SK-N-SH (cell line): ENCODE measurements around the gene KRABD2.

ENCODE experiments used
- CTCF ChIA-PET: fragments of 300-600, 350-600 bp; formaldehyde crosslinking; extraction: SDS; loops from one replicate; lab custom pipeline; 2021; lab: Yijun Ruan, JAX
- POLR2A ChIA-PET: fragments of 350-600 bp; sonication (Branson Sonifier 250); formaldehyde crosslinking; extraction: SDS; loops from one replicate; lab custom pipeline; 2020; ENCODE audit warnings: antibody characterized with exemption, inconsistent platforms; lab: Yijun Ruan, JAX
- DNase-seq: peaks from one replicate; pipeline ENCODE4 v3.0.0; 2012
- H2AFZ ChIP-seq: fragments of 200-600 bp; sonication (generic); 2 replicates; pipeline ENCODE4 v1.8.1; 2016; ENCODE audit warnings: antibody characterized with exemption, mild to moderate bottlenecking, low read depth
- H3F3A ChIP-seq: fragments of 200-600 bp; sonication (generic); replicated peaks from 2 replicates; pipeline ENCODE3; 2016; ENCODE audit warnings: antibody characterized with exemption, mild to moderate bottlenecking; ENCODE audit not compliant: insufficient read depth
- H3K27ac ChIP-seq, 2 experiments: fragments of 200-500 bp in 1 of 2; fragments of 200-600 bp in 1 of 2; sonication (Bioruptor generic) in 1 of 2; sonication (generic), shearing (Covaris generic) in 1 of 2; 2 replicates each; pipeline versions ENCODE4 v1.5.1 to v1.6.1; 2014 to 2016; ENCODE audit warnings: low read depth in 2 of 2, inconsistent platforms in 1 of 2, low read length in 1 of 2, mild to moderate bottlenecking in 1 of 2, mixed read lengths in 1 of 2
- H3K27me3 ChIP-seq: fragments of 200-600 bp; sonication (generic), shearing (Covaris generic); 2 replicates; pipeline ENCODE4 v1.6.1; 2016; ENCODE audit warnings: mixed run types; ENCODE audit not compliant: insufficient read depth
- H3K36me3 ChIP-seq, 2 experiments: fragments of 200-500 bp in 1 of 2; fragments of 200-600 bp in 1 of 2; sonication (Bioruptor generic) in 1 of 2; sonication (generic) in 1 of 2; replicated peaks in 1 of 2; 2 replicates each; pipeline versions ENCODE3 to v1.5.1; 2014 to 2016; ENCODE audit warnings: low read length in 1 of 2, mild to moderate bottlenecking in 1 of 2; ENCODE audit not compliant: insufficient read depth in 2 of 2, control insufficient read depth in 1 of 2
- H3K4me1 ChIP-seq, 2 experiments: fragments of 200-500 bp in 1 of 2; fragments of 200-600 bp in 1 of 2; sonication (Bioruptor generic) in 1 of 2; sonication (generic), shearing (Covaris generic) in 1 of 2; 2 replicates each; pipeline versions ENCODE4 v1.5.1 to v1.6.1; 2014 to 2016; ENCODE audit warnings: low read depth in 1 of 2, low read length in 1 of 2, mixed run types in 1 of 2; ENCODE audit not compliant: insufficient read depth in 2 of 2, control insufficient read depth in 1 of 2
- H3K4me2 ChIP-seq: fragments of 200-600 bp; sonication (generic), shearing (Covaris generic); 2 replicates; pipeline ENCODE4 v1.6.1; 2017; ENCODE audit warnings: mixed run types
- H3K4me3 ChIP-seq, 2 experiments: fragments of 200-500 bp in 1 of 2; fragments of 200-600 bp in 1 of 2; sonication (Bioruptor generic) in 1 of 2; sonication (generic), shearing (Covaris generic) in 1 of 2; 2 replicates each; pipeline versions ENCODE4 v1.5.1 to v1.8.1; 2014 to 2016; ENCODE audit warnings: low read depth in 2 of 2, inconsistent platforms in 1 of 2, low read length in 1 of 2, mild to moderate bottlenecking in 1 of 2, mixed read lengths in 1 of 2, moderate library complexity in 1 of 2
- H3K79me2 ChIP-seq: fragments of 200-600 bp; sonication (generic); 2 replicates; pipeline ENCODE4 v1.8.1; 2017; ENCODE audit warnings: mild to moderate bottlenecking; ENCODE audit not compliant: insufficient read depth
- H3K9ac ChIP-seq: fragments of 200-600 bp; sonication (generic); 2 replicates; pipeline ENCODE4 v1.6.1; 2017; ENCODE audit warnings: mixed run types
- H3K9me2 ChIP-seq: fragments of 200-600 bp; sonication (generic); 2 replicates; pipeline ENCODE4 v1.6.1; 2017; ENCODE audit warnings: mixed run types
- H3K9me3 ChIP-seq: fragments of 200-600 bp; sonication (generic); 2 replicates; pipeline ENCODE4 v1.6.1; 2017; ENCODE audit warnings: mixed run types, mild to moderate bottlenecking, moderate library complexity
- H4K20me1 ChIP-seq: fragments of 200-600 bp; sonication (generic); 2 replicates; pipeline ENCODE4 v1.6.1; 2017; ENCODE audit warnings: mild to moderate bottlenecking, mixed run types; ENCODE audit not compliant: insufficient read depth
- EP300 ChIP-seq, 2 experiments: IDR thresholded peaks; 2 replicates each; pipeline versions ENCODE4 v1.4.0 to v1.6.1; 2012; ENCODE audit warnings: borderline replicate concordance in 1 of 2, low read depth in 1 of 2, low read length in 1 of 2
- FOSL2 ChIP-seq: IDR thresholded peaks from 2 replicates; pipeline ENCODE4 v1.4.0; 2012; ENCODE audit warnings: low read depth, mild to moderate bottlenecking, moderate library complexity, borderline replicate concordance
- FOXJ3 ChIP-seq: sonication (generic); formaldehyde crosslinking; IDR thresholded peaks from 2 replicates; pipeline ENCODE4 v1.5.1; 2020; ENCODE audit warnings: mild to moderate bottlenecking, missing genetic modification reagents
- FOXM1 ChIP-seq: IDR thresholded peaks from 2 replicates; pipeline ENCODE4 v1.4.0; 2012; ENCODE audit warnings: low read depth, mild to moderate bottlenecking
- GABPA ChIP-seq: IDR thresholded peaks from 2 replicates; pipeline ENCODE4 v1.4.0; 2012; ENCODE audit warnings: low read depth, mild to moderate bottlenecking
- GATA2 ChIP-seq: sonication (generic); formaldehyde crosslinking; IDR thresholded peaks from 2 replicates; pipeline ENCODE4 v1.5.0; 2020; ENCODE audit warnings: mild to moderate bottlenecking, missing genetic modification reagents
- MEF2A ChIP-seq: IDR thresholded peaks from 2 replicates; pipeline ENCODE4 v1.4.0; 2012; ENCODE audit warnings: low read depth, borderline replicate concordance
- MXI1 ChIP-seq: IDR thresholded peaks from 2 replicates; pipeline ENCODE4 v1.6.1; 2012; ENCODE audit warnings: mild to moderate bottlenecking, low read depth, low read length, improper control_type of control experiment
- NRF1 ChIP-seq: IDR thresholded peaks from 2 replicates; pipeline ENCODE4 v1.6.1; 2012; ENCODE audit warnings: low read depth, mild to moderate bottlenecking, low read length
- REST ChIP-seq: IDR thresholded peaks from 2 replicates; pipeline ENCODE4 v1.6.1; 2012; ENCODE audit warnings: mild to moderate bottlenecking, low read depth, low read length, moderate library complexity
- RXRA ChIP-seq: IDR thresholded peaks from 2 replicates; pipeline ENCODE4 v1.4.0; 2012; ENCODE audit warnings: low read depth, mild to moderate bottlenecking, borderline replicate concordance
- SIN3A ChIP-seq: IDR thresholded peaks from 2 replicates; pipeline ENCODE4 v1.6.1; 2012; ENCODE audit warnings: low read depth, mild to moderate bottlenecking, low read length, moderate library complexity, borderline replicate concordance
- TAF1 ChIP-seq: IDR thresholded peaks from 2 replicates; pipeline ENCODE4 v1.6.1; 2012; ENCODE audit warnings: low read depth, mild to moderate bottlenecking, low read length, moderate library complexity, borderline replicate concordance
- TEAD4 ChIP-seq: IDR thresholded peaks from 2 replicates; pipeline ENCODE4 v1.4.0; 2012; ENCODE audit warnings: mild to moderate bottlenecking, borderline replicate concordance; ENCODE audit not compliant: insufficient read depth
- USF1 ChIP-seq: IDR thresholded peaks from 2 replicates; pipeline ENCODE4 v1.4.0; 2012; ENCODE audit warnings: low read depth, borderline replicate concordance
- USF2 ChIP-seq: fragments of 150-350 bp; IDR thresholded peaks from 2 replicates; pipeline ENCODE4 v1.6.1; 2017; ENCODE audit warnings: antibody characterized with exemption, low read length, low read depth, borderline replicate concordance
- YY1 ChIP-seq: IDR thresholded peaks from 2 replicates; pipeline ENCODE4 v1.4.0; 2012; ENCODE audit warnings: low read depth, mild to moderate bottlenecking
- WGBS: methylation state at CpG from one replicate; pipeline ENCODE4 v1.1.6; 2017; ENCODE audit warnings: low lambda C conversion rate; 5-methylcytosine and 5-hydroxymethylcytosine counted together
- TF ChIP-seq, protein P1 (sequence below): IDR thresholded peaks from 2 replicates; pipeline ENCODE4 v1.4.0; 2012; ENCODE audit warnings: low read depth, borderline replicate concordance

KRABD2 gene

DNA sequence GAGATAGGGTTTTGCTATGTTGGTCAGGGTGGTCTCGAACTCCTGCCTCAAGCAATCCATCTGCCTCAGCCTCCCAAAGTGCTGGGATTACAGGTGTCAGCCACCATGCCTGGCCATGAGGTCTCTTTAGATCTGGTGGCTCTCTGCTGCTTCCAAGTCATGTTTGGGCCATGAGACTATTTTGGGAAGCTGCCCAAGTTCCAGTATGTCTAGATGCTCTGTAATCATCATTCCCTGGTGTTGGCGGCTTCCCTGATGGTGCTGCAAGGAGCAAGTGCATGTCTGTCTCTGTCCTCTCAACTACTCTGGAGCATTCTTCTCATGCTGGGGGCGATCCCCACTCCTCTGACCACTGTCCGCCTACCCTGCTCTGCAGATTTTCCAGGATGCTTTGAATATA is 43.2 kb downstream of the KRABD2 start:
- ChIA-PET CTCF (no interaction called here), POLR2A (no interaction called here)
- WGBS = 89% methylated on average over 3 of the region's 4 CpGs
- Histone ChIP-seq H2AFZ (no peak overlapping the region), H4K20me1 (no peaks in the 10 kb centered on the region), H3K9ac (no peak overlapping the region), H3K27me3 (no peaks in the 10 kb centered on the region), H3F3A (no peaks in the 10 kb centered on the region), H3K4me3 (no peak overlapping the region), H3K27ac (no peak overlapping the region), H3K79me2 (no peaks in the 10 kb centered on the region), H3K4me1 (peaks cover 0 to 3% of the 10 kb centered on the region in 2 experiments; a peak in 1 of 4 replicates), H3K36me3 (no peaks in the 10 kb centered on the region), H3K9me2 (no peaks in the 10 kb centered on the region), H3K9me3 (no peaks in the 10 kb centered on the region), H3K4me2 (no peak overlapping the region)
- TF ChIP-seq NRF1 (no peak), FOXM1 (no peak), FOSL2 (no peak), TEAD4 (no peak), MEF2A (no peak), USF1 (no peak), REST (no peak), FOXJ3 (CRISPR knock-in tag) (no peak), USF2 (no peak), GABPA (no peak), GATA2 (CRISPR knock-in tag) (no peak), EP300 (IDR thresholded peaks at IDR 0.05; ENCODE audit: borderline replicate concordance in 1 of 2, low read depth in 1 of 2, low read length in 1 of 2) (no peak), RXRA (no peak), SIN3A (no peak), TAF1 (no peak), MXI1 (no peak), YY1 (no peak)
- TF ChIP-seq, protein P1, sequence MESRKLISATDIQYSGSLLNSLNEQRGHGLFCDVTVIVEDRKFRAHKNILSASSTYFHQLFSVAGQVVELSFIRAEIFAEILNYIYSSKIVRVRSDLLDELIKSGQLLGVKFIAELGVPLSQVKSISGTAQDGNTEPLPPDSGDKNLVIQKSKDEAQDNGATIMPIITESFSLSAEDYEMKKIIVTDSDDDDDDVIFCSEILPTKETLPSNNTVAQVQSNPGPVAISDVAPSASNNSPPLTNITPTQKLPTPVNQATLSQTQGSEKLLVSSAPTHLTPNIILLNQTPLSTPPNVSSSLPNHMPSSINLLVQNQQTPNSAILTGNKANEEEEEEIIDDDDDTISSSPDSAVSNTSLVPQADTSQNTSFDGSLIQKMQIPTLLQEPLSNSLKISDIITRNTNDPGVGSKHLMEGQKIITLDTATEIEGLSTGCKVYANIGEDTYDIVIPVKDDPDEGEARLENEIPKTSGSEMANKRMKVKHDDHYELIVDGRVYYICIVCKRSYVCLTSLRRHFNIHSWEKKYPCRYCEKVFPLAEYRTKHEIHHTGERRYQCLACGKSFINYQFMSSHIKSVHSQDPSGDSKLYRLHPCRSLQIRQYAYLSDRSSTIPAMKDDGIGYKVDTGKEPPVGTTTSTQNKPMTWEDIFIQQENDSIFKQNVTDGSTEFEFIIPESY = no peak
- peak; percentile 4 for DNase-seq
